ENCODE data around the gene WNT2.

WNT2 gene

DNA sequence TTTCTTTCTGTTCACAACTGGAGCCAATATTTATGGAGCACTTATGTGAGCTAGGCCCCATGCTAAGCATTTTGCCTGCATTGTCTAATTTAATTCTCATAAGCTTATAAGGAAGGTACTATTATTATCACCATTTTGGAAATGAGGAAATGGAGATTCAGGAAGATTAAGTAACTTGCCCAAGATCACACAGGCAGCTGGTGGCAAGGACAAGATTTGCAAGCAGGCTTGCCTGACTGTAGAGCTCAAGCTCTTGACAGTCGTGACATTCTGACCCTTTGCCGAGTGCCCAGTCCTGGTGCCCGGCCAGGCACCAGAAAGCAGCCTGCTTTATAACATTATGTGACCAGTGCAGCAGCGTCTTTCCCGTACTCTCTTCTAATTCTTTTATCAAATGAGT lies 38.2 kb downstream of the WNT2 start:
- Mint-ChIP-seq H3K36me3 (ENCODE audit: insufficient read depth) (no peaks in the 10 kb centered on the region), H3K4me1 (ENCODE audit: low read depth in 2 of 2) (peaks cover 0 to 2% of the 10 kb centered on the region in 2 donors), H3K27me3 (peaks cover 2 to 10% of the 10 kb centered on the region in 2 donors), H3K9me3 (no peaks in the 10 kb centered on the region), H3K27ac (no peak overlapping the region), H3K4me3 (no peak overlapping the region)
- no peak for ATAC-seq (replicated peaks)
- DNase-seq = no peak

DNA sequence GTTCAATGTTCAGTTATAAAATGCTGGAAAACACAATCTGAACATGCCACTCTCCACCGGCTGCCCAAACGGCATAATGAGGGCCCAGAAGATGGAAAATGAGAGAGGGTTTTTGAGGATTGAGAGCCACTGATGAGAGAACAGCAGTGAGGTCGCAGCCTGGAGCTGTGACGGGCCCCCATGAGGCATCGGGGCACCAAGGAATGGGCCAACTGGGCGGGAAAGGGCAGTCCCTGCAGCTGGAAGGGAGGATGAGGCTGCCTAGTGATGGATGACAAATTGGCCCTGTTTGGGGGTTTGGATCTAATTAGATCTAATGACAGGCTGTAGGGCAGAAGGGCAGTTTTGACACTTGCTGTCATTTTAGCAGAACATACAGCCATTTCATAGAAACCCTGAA lies 39.1 kb downstream of the WNT2 start:
- no peak for DNase-seq
- Mint-ChIP-seq H3K27me3 (peaks cover 0 to 10% of the 10 kb centered on the region in 2 donors), H3K4me1 (ENCODE audit: low read depth in 2 of 2) (peaks cover 0 to 3% of the 10 kb centered on the region in 2 donors), H3K4me3 (no peak overlapping the region), H3K9me3 (no peaks in the 10 kb centered on the region), H3K36me3 (ENCODE audit: insufficient read depth) (no peaks in the 10 kb centered on the region), H3K27ac (no peak overlapping the region)
- no peak for ATAC-seq (replicated peaks)

DNA sequence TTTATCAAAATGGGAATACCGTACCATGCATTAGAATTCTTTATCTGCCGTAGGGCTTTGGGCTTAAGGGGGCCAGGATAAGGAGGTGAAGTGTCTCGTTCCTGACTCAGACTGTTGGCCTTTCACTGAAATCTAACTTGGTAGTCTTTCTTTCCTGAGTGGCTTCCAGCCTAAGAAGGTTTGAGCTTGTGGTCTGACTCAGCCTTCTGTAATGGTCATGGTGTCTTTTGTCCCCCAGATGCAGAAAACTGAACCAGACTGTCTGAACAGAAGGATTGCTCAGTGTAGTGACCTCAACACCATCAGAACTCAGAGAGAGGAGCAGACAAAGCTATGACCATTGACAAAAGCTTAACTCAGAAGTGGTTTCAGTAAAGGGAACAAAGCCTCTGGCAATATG lies 39.5 kb downstream of the WNT2 start:
- H3K36me3 Mint-ChIP-seq (ENCODE audit: insufficient read depth) = no peaks in the 10 kb centered on the region
- DNase-seq (no peak), ATAC-seq (replicated peaks) (no peak)
- peaks cover 0 to 10% of the 10 kb centered on the region in 2 donors for H3K27me3 Mint-ChIP-seq
- H3K4me3 Mint-ChIP-seq = no peak overlapping the region
- H3K27ac Mint-ChIP-seq = no peak overlapping the region
- no peaks in the 10 kb centered on the region for H3K9me3 Mint-ChIP-seq
- peaks cover 0 to 3% of the 10 kb centered on the region in 2 donors for H3K4me1 Mint-ChIP-seq (ENCODE audit: low read depth in 2 of 2)

DNA sequence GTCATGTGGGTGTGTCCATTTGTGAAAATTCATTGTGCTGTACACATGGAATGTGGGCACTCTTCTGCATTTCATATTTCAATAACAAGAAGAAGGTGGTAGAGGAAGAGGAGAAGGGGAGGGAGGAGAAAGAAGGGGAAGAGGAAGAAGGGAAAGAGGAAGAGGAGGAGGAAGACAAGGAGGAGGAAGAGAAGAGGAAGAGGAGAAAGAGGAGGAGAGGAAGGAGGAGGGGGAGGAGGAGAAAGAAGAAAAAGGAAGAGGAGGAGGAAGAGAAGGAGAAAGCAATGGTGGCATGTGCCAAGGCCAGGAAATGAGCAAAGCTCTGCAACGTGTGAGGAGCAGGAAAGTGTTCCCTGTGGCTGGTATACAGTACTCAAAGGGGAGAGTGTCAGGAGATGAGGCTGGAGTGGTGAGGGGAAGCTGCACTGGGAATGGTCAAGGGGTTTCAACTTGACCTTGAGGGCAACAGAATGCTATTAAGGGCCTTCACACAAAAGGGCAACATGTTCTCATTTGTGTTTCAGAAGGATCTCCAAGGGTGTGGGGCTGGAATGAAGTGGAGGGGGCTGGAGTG lies 40.5 kb downstream of the WNT2 start:
- H3K9me3 Mint-ChIP-seq = no peaks in the 10 kb centered on the region
- H3K27me3 Mint-ChIP-seq = peaks cover 1 to 10% of the 10 kb centered on the region in 2 donors
- DNase-seq (no peak), ATAC-seq (replicated peaks) (no peak)
- no peak overlapping the region for H3K4me3 Mint-ChIP-seq
- peaks cover 0 to 3% of the 10 kb centered on the region in 2 donors for H3K4me1 Mint-ChIP-seq (ENCODE audit: low read depth in 2 of 2)
- no peaks in the 10 kb centered on the region for H3K36me3 Mint-ChIP-seq (ENCODE audit: insufficient read depth)
- no peak overlapping the region for H3K27ac Mint-ChIP-seq

DNA sequence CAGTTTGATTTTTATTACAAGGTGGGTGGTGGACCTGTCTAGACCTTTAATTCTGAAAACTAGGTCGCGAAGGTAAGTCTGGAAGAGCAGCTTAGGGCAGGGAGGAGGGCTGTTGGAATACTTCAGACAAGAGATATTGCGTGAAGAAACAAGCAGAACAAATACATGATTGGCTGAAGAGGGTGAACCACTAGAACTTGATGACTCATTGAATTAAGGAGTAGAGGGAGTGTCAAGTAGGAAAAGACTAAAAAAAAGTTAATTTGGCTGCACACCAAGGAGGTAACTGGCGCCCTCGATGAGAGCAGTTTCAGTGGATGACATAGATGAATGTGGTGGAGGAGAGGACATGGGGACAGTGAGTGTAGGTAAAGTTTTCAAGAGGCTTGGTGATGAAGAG lies 41.3 kb downstream of the WNT2 start:
- Mint-ChIP-seq H3K36me3 (ENCODE audit: insufficient read depth) (no peaks in the 10 kb centered on the region), H3K4me3 (no peak overlapping the region), H3K9me3 (no peaks in the 10 kb centered on the region), H3K4me1 (ENCODE audit: low read depth in 2 of 2) (peaks cover 0 to 3% of the 10 kb centered on the region in 2 donors), H3K27me3 (peaks cover 6 to 10% of the 10 kb centered on the region in 2 donors), H3K27ac (no peak overlapping the region)
- ATAC-seq (replicated peaks) = no peak
- DNase-seq = no peak

DNA sequence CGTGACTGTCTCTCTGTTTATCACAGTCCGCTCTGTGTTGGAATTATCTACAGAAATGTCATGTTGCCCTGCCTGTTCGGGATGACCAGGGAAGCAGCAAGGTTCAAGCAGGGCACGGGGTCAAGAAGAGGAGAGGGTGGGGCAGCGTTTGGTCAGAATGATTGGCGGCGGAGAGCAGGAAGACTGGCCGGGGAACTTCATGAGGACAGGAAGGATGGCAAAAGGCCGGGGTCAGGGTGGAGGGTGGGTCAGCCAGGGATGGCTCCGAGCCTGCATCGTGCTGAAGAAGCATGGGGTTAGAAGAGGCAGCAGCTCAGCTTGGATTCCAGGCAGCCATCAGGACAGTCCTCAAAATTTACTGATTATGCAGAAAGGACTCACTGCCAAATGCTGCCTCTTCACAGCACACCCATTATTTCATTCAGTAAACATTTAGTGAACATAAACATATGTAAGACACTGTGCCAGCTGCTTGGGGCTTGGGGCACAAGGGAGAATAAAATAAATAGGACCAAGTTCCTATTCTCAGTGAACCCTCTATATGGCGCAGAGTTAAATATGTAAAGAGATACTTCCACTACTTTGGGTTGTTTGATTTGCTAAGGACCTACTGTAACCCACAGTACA lies 42.8 kb downstream of the WNT2 start:
- no peak for ATAC-seq (replicated peaks)
- no peaks in the 10 kb centered on the region for H3K9me3 Mint-ChIP-seq
- H3K27me3 Mint-ChIP-seq = peaks cover 6 to 13% of the 10 kb centered on the region in 2 donors
- H3K4me1 Mint-ChIP-seq (ENCODE audit: low read depth in 2 of 2) = peaks cover 0 to 3% of the 10 kb centered on the region in 2 donors
- DNase-seq = no peak
- no peak overlapping the region for H3K27ac Mint-ChIP-seq
- H3K4me3 Mint-ChIP-seq = no peak overlapping the region
- no peaks in the 10 kb centered on the region for H3K36me3 Mint-ChIP-seq (ENCODE audit: insufficient read depth)

DNA sequence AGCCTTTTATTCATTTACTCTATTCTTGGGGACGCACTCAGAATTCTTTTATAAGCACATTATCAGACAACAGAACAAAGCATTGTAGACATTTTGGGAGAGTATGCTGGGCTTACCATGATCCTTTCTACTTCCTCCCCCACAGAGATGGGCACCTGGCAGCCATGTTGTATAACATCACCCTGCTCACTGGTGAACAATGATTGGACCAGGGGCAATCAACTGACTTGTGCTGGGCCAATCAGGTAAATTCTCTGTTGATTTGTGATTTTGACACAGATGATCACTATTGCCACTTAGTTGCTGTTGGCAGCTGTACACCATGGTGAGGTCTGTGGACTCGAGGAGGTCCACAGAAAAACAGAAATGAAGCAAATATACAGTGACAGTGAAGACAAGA lies 43.7 kb downstream of the WNT2 start:
- Mint-ChIP-seq H3K27me3 (peaks cover 6 to 18% of the 10 kb centered on the region in 2 donors), H3K4me1 (ENCODE audit: low read depth in 2 of 2) (peaks cover 0 to 3% of the 10 kb centered on the region in 2 donors), H3K9me3 (no peaks in the 10 kb centered on the region), H3K27ac (no peak overlapping the region), H3K4me3 (no peak overlapping the region), H3K36me3 (ENCODE audit: insufficient read depth) (no peaks in the 10 kb centered on the region)
- DNase-seq = no peak
- no peak for ATAC-seq (replicated peaks)

DNA sequence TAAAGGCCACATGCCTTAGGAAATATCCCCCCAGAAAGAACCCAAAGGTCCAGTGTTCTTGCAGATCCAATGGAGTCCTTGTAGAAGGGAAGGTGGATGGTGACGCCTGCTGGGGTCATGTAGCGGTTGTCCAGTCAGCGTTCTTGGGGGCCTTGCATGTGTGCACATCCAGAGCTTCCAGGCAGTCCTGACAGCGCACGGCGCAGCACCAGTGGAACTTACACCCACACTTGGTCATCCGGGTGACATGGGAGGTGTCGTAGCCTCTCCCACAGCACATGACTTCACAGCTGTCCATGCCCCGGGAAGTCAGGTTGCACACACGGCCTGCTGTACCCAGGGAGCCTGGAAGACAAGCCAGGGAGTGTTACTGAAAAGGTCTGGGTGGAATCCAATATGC lies 44.8 kb downstream of the WNT2 start:
- Mint-ChIP-seq H3K27me3 (peaks cover 7 to 23% of the 10 kb centered on the region in 2 donors), H3K27ac (no peak overlapping the region), H3K4me1 (ENCODE audit: low read depth in 2 of 2) (peaks cover 0 to 3% of the 10 kb centered on the region in 2 donors), H3K4me3 (no peak overlapping the region), H3K36me3 (ENCODE audit: insufficient read depth) (no peaks in the 10 kb centered on the region), H3K9me3 (no peaks in the 10 kb centered on the region)
- ATAC-seq (replicated peaks) = no peak
- DNase-seq = no peak

DNA sequence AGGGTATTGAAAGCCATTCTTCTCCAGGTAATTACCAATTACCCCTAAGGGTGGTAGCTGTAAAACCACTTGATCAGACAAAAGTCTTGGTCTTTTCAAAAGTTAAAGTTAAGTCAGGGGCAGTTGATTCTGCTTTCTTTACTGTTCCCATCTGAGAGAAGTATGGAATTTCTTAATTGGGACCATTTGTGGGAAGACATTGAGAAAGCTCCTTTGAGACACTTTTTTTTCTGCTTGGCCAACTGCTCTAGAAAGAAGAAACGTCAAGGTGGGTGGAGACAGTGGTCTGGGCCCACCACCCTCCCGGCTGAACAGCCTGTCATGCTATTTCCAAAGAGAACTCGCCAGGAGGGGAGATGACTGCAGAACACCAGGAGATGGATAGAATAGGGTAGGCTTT lies 45.3 kb downstream of the WNT2 start:
- no peak for DNase-seq
- ATAC-seq (replicated peaks) = no peak
- H3K4me1 Mint-ChIP-seq (ENCODE audit: low read depth in 2 of 2) = peaks cover 0 to 3% of the 10 kb centered on the region in 2 donors
- H3K9me3 Mint-ChIP-seq = no peaks in the 10 kb centered on the region
- no peak overlapping the region for H3K4me3 Mint-ChIP-seq
- no peak overlapping the region for H3K27ac Mint-ChIP-seq
- peaks cover 12 to 27% of the 10 kb centered on the region in 2 donors for H3K27me3 Mint-ChIP-seq
- H3K36me3 Mint-ChIP-seq (ENCODE audit: insufficient read depth) = no peaks in the 10 kb centered on the region

DNA sequence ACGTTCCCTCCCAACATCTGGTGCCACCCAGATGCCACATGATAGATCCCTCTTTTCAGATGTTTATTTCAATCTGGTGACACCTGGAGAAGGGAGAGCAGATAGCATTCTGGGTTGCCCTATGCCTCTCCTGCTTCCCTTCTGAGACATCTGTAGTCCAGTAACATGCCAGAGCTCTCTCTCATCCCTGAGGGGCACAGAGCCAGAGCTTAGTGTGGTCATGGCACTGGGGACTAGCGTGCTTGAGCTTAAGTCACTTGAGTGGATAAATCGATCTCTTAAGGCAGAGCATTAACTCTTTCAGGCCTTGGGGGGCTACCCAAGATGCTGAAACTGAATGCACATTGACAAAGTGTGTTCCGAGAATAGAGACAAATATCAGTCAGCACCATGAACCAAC lies 47.9 kb downstream of the WNT2 start:
- Mint-ChIP-seq H3K27me3 (peaks cover 24 to 41% of the 10 kb centered on the region in 2 donors), H3K4me3 (no peak overlapping the region), H3K27ac (no peak overlapping the region), H3K36me3 (ENCODE audit: insufficient read depth) (no peaks in the 10 kb centered on the region), H3K4me1 (ENCODE audit: low read depth in 2 of 2) (peaks cover 0 to 3% of the 10 kb centered on the region in 2 donors), H3K9me3 (no peaks in the 10 kb centered on the region)
- DNase-seq (no peak), ATAC-seq (replicated peaks) (no peak)

DNA sequence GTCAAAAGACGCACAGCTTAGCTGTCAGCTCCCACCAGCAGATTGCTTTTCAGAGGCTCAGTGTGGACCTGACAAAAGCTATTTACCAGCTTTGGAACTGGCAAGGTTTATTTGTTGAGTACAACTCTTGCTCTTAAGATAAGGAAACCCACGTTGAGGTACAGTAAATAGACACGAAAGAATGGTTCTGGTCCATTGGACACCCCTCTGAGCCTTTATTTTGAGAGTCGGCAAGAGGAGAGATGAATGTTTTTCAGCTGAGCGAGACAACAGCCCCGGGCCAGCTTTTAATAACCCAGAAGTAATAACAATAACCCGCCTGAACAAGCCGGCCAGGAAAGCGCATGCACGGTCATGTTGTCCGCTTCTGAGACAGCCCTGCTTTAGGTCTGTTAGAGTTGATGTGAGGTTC lies 49.0 kb downstream of the WNT2 start:
- ATAC-seq (replicated peaks) = no peak
- no peaks in the 10 kb centered on the region for H3K9me3 Mint-ChIP-seq
- H3K4me1 Mint-ChIP-seq (ENCODE audit: low read depth in 2 of 2) = no peaks in the 10 kb centered on the region
- H3K27ac Mint-ChIP-seq = no peak overlapping the region
- no peak for DNase-seq
- H3K27me3 Mint-ChIP-seq = peaks cover 24 to 35% of the 10 kb centered on the region in 2 donors
- no peak overlapping the region for H3K4me3 Mint-ChIP-seq
- no peaks in the 10 kb centered on the region for H3K36me3 Mint-ChIP-seq (ENCODE audit: insufficient read depth)

DNA sequence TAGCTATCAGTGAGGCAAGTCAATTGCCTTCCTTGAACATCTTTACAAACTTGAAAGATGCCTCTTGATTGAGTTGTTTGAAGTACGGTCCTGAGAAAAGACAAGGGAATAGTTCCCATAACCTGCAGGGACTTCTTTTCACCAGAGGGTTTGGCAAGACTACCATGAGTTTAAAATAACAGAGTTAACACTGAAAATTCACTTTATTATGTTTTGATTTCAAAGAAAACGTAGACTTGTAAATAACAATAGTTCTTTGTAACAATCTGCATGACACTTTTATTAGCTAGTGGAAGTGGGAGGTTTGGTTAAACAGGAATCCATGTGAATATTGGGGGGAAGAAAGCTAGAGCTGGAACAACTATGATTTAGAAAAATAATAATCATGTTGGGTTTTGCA lies 49.5 kb downstream of the WNT2 start:
- no peak for ATAC-seq (replicated peaks)
- Mint-ChIP-seq H3K9me3 (no peaks in the 10 kb centered on the region), H3K36me3 (ENCODE audit: insufficient read depth) (no peaks in the 10 kb centered on the region), H3K27ac (no peak overlapping the region), H3K27me3 (peaks cover 24 to 35% of the 10 kb centered on the region in 2 donors), H3K4me3 (no peak overlapping the region), H3K4me1 (ENCODE audit: low read depth in 2 of 2) (no peaks in the 10 kb centered on the region)
- no peak for DNase-seq

DNA sequence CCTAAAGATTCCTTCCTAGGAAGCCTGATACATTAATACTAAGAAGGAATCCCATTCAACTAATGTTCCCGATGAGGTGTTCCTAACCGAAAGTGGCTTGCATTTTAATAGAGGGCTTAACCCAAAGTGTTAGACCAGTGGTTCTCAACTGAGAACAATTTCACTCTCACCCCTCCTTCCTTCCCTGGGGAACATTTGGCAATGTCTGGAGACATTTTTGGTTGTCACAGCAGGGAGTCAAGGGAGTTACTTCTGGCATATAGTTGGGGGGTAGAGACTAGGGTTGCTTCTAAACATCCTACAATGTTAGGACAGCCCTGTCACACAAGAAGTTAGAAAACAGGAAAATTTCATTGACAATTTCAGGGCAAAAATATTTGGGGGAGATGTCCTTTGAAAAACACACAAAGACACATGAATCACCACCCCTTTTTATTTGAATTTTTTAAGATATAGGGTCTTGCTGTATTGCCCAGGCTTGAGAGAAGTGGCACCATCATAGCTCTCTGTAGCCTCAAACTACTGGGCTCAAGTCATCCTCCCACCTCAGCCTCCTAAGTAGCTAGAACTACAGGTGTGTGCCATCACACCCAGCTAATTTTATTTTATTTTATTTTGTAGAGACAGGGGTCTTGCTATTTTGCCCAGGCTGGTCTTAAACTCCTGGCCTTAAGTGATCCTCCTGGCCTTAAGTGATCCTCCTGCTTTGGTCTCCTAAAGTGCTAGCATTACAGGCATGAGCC lies 50.7 kb downstream of the WNT2 start:
- Mint-ChIP-seq H3K36me3 (ENCODE audit: insufficient read depth) (no peaks in the 10 kb centered on the region), H3K4me1 (ENCODE audit: low read depth in 2 of 2) (no peaks in the 10 kb centered on the region), H3K9me3 (no peaks in the 10 kb centered on the region), H3K4me3 (no peak overlapping the region), H3K27me3 (peaks cover 21 to 35% of the 10 kb centered on the region in 2 donors), H3K27ac (no peak overlapping the region)
- ATAC-seq (replicated peaks) (no peak), DNase-seq (no peak)

DNA sequence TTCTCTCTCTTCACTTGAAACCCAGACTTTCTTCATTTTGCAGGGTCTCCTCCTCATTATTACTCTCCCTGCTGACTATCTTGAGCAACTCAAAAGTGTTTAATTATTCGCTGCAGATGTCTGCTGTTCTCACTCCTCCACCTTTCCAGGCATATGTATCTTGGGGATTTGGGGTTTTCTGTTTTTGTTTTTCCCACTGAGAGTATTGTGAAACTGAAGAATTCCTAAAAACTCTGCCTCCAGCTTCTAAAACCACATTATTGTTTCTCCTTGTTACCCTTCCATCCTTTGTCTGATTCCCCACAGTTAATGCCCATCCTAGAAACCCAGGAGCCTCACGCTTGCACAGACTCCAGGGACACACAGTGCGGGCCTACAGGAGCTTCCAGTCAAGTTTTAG lies 51.3 kb downstream of the WNT2 start:
- H3K27me3 Mint-ChIP-seq = peaks cover 18 to 35% of the 10 kb centered on the region in 2 donors
- H3K4me1 Mint-ChIP-seq (ENCODE audit: low read depth in 2 of 2) = no peaks in the 10 kb centered on the region
- no peak for DNase-seq
- H3K36me3 Mint-ChIP-seq (ENCODE audit: insufficient read depth) = no peaks in the 10 kb centered on the region
- H3K4me3 Mint-ChIP-seq = no peak overlapping the region
- H3K27ac Mint-ChIP-seq = no peak overlapping the region
- no peaks in the 10 kb centered on the region for H3K9me3 Mint-ChIP-seq
- no peak for ATAC-seq (replicated peaks)
